Posterior vena cava (tissue), 2 donors: ENCODE data around the gene MACROD2. TPM values are rescaled to one million over a fixed set of nuclear protein-coding genes. Genes with fewer than 3 reads are reported as not detected.

Experiments used
- DNase-seq: peaks from one replicate; pipeline ENCODE4 v3.0.0-alpha.2; 2020; ENCODE audit warnings: low spot score
- intact Hi-C, 2 donors: fragments of 100-400 bp; cut with DNase I; formaldehyde crosslinking; loops; one replicate each; pipeline versions ENCODE4 v1.14.1 to v1.14.2; 2022 to 2023
- total RNA-seq, 2 donors: library from RNA; stranded (reverse); fragmentation: NEBNext Ultra II Directional; extraction: Animal tissue kit (Norgen Biotek cat#: 25700); gene quantifications; one replicate each; pipeline ENCODE4 v1.2.1, GENCODE V29; 2021
- donor health status: DM: yes; HTN: yes; CAD: no.
- donor health status: DM: yes; HTN: yes; CAD: no.

Gene MACROD2
- total RNA-seq, 2 donors from 2014 or later = 15.5 to 25.5 TPM

- DNase-seq = no peak
- intact Hi-C loops = no loop called here
Measured at GRCh38 chr20:15909995-15910394, 1914.7 kb downstream of the MACROD2 start.

GRCh38 chr20:15911581-15911980 is 1916.3 kb downstream of the MACROD2 start:
- DNase-seq = no peak
- intact Hi-C loops = no loop called here

GRCh38 chr20:15913391-15914025 is 1918.2 kb downstream of the MACROD2 start:
- intact Hi-C loops = no loop called here

DNA sequence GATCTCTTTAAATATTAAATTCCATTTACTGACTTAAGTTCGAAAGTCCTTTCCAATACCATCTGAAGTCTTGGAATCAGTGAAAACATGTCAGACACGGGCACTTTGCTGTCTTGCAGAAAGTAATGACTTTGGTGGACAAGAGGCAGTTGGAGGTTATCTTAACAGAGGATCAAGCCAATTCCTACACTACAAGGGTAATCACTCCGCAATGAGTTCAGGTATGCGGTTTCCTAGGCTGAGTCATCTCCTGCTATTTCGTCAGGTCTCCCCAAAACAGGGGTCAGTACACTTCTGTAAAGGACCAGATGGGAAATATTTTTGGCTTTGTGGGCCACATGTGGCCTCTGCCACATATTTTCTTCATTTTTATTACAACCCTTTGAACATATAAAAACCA is 1921.3 kb downstream of the MACROD2 start:
- intact Hi-C loops = no loop called here
- no peak for DNase-seq

More at GRCh38 chr20:15913391-15914025, 1918.2 kb downstream of the MACROD2 start:
- no peak for DNase-seq

- DNase-seq = no peak
- intact Hi-C loops = no loop called here
Measured at GRCh38 chr20:15917283-15917682, 1922.0 kb downstream of the MACROD2 start.

GRCh38 chr20:15918631-15919030 is 1923.3 kb downstream of the MACROD2 start:
- no peak for DNase-seq
- intact Hi-C loops = no loop called here

- DNase-seq = no peak
- intact Hi-C loops = no loop called here
Measured at GRCh38 chr20:15919118-15919517, 1923.8 kb downstream of the MACROD2 start.

GRCh38 chr20:15921930-15922329 is 1926.6 kb downstream of the MACROD2 start:
- intact Hi-C loops = no loop called here
- no peak for DNase-seq

- no peak for DNase-seq
- intact Hi-C loops = no loop called here
Measured at GRCh38 chr20:15922556-15922955, 1927.2 kb downstream of the MACROD2 start.

DNA sequence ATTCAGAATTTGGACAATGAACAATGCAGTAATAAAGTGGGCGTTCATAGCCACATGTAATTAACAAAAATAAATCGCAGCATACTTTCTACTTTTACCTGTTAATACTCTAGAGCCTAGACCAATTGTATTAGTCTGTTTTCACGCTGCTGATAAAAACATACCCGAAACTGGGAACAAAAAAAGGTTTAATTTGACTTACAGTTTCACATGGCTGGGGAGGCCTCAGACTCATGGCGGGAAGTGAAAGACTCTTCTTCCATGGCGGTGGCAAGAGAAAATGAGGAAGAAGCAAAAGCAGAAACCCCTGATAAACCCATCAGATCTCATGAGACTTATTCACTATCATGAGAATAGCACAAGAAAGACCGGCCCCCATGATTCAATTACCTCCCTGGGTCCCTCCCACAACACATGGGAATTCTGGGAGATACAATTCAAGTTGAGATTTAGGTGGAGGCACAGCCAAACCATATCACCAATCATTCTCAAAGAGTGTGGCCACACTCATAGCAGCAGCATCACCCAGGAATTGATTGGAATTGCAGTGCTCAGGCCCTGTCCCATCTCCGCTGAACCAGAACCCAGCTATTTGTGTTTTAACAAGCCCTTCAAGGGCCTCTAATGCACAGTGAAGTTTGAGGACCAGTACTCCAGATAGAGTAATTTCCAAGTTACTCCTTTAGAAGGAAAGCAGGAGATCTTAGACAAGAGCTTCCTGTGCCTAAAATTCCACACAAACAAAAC is 1927.9 kb downstream of the MACROD2 start:
- no peak for DNase-seq
- intact Hi-C loops = no loop called here

- DNase-seq = no peak
- intact Hi-C loops = no loop called here
Measured at GRCh38 chr20:15924556-15924955, 1929.2 kb downstream of the MACROD2 start.

DNA sequence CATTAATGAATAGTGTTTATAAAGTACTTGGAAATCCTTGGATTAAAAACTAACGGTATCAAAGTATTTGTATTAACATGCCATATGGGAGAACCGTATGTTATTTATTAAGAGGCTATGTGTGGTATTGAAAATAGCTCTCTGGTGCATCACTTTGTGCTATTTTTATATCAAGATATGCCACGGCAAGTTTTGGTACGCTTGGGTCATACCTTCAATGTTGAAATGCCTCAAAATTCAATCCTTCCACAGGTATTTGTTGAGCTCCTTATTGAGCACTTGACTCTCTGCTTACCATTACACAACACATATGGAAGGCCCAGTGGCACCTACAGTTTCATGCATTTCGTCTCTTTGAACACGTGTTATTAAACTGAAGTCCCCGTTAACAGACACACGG is 1930.1 kb downstream of the MACROD2 start:
- DNase-seq = no peak
- intact Hi-C loops = loop anchor here in 1 of 2 donors (5.0 kb wide), 1 partner anchor 713 kb away; no protein-coding TSS in a partner anchor

- intact Hi-C loops = loop anchor here in 1 of 2 donors (5.0 kb wide), 1 partner anchor 716 kb away; no protein-coding TSS in a partner anchor
- DNase-seq = no peak
Measured at GRCh38 chr20:15927893-15928650, 1932.8 kb downstream of the MACROD2 start.

GRCh38 chr20:15928946-15929345 is 1933.6 kb downstream of the MACROD2 start:
- DNase-seq = no peak
- intact Hi-C loops = loop anchor here in 1 of 2 donors (5.0 kb wide), 1 partner anchor 717 kb away; no protein-coding TSS in a partner anchor

DNA sequence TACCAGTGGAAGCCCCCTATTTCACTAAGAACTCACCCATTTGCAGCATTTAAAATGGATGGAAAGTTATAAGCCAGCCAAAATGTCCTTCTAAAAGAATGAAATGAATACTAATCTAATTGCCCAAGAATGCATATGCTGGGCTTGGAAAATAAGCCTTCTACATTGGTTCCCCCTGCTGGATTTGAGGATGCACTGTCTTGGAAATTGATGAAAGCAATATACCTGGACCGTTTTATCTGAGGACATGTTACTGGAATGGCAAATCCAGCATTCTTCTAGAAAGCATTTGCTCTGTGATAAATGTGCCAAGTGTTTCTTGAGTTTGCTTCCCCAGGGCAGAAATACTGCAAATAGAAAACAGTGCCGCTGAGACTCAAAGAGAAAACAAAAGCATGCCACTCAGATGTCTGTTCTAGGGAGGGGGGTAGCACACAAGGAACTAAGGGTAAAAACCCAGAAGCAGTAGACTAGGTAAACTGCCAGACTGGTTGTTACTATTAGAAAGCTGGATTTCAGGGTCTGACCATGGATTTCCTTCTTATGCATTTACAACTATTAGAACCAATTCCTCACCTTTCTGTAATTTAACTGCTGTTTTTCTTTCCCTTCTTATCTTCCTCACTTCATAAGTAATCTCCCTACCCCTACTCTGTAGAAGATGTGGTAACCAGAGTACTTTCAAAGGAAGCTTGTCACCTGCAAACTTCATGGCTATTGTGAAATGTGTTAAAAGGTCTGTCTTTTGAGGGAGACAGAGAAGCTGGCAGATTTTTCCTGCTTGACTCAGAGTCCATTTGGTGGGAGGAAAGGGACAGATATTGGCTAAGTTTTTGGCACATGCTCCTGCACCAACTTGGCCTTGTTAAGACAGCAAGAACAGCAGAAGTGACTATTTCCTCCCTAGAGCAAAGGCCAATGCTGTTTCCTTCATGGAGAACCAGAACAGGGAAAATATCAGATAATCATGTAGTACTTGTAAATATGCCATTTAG is 1935.3 kb downstream of the MACROD2 start:
- intact Hi-C loops = no loop called here

DNA sequence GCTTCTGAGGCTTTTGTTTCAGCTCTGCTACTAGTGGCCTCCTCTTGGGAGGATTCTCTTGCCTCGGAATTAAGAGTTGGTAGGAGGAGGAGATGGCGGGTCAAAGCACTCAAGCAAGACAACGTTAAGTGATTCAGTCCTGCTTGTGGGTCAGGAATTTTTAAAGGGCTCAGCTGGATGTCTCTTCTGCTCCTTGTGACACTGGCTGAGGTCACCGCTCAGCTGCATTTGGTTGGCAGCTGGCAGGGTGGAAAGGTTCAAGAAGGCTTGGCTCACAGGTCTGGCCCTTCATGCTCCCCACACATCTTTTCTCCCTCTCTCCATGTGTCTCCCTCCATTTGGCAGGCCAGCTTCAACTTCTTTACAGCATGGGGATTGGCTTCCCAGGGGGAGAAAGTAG is 1936.6 kb downstream of the MACROD2 start:
- intact Hi-C loops = no loop called here
- DNase-seq = no peak

More for the DNA sequence above, 1935.3 kb downstream of the MACROD2 start:
- no peak for DNase-seq

GRCh38 chr20:15937179-15937578 is 1941.9 kb downstream of the MACROD2 start:
- no peak for DNase-seq
- intact Hi-C loops = no loop called here

DNA sequence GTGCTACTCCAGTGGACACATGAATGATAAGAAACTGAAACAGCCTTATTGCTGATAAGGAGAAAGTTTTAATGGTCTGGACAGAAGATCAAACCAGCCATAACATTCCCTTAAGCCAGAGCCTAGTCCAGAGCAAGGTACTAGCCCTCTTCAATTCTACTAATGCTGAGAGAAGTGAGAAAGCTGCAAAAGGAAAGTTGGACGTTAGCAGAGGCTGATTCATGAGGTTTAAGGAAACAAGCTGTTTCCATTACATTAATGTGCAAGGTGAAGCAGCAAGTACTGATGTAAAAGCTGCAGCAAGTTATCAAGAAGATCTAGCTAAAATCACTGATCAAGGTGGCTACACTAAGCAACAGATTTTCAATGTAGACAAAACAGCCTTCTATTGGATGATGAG is 1943.5 kb downstream of the MACROD2 start:
- intact Hi-C loops = no loop called here
- no peak for DNase-seq

GRCh38 chr20:15940127-15940526 is 1944.8 kb downstream of the MACROD2 start:
- no peak for DNase-seq
- intact Hi-C loops = no loop called here
